Naive B cell (primary cell): ENCODE data around the gene DBN1. TPM values are rescaled to one million over a fixed set of nuclear protein-coding genes. Genes with fewer than 3 reads are reported as not detected.

Experiments used
- ATAC-seq, 2 donors: fragments of 150-1000 bp; cut with Tn5 transposase; 2 replicates each; pipeline ENCODE4 v1.10.0; 2021; ENCODE audit warnings: low read depth in 2 of 2, mild to moderate bottlenecking in 2 of 2, moderate library complexity in 2 of 2
- DNase-seq: peaks from one replicate; pipeline ENCODE4 v3.0.0; 2022
- H3K27ac Mint-ChIP-seq, 6 donors: one replicate each; pipeline ENCODE4 v1.8.0; 2020 to 2022; ENCODE audit warnings: mild to moderate bottlenecking in 6 of 6, mixed read lengths in 6 of 6, moderate library complexity in 5 of 6, inconsistent platforms in 2 of 6
- H3K27me3 Mint-ChIP-seq, 3 donors: one replicate each; pipeline ENCODE4 v1.8.0; 2021 to 2022; ENCODE audit warnings: mixed read lengths in 3 of 3, mild to moderate bottlenecking in 1 of 3
- H3K36me3 Mint-ChIP-seq, 2 donors: one replicate each; pipeline ENCODE4 v1.8.0; 2020 to 2022; ENCODE audit warnings: mixed read lengths in 2 of 2, inconsistent platforms in 1 of 2, mild to moderate bottlenecking in 1 of 2
- H3K4me1 Mint-ChIP-seq, 3 donors: one replicate each; pipeline ENCODE4 v1.8.0; 2020 to 2022; ENCODE audit warnings: mixed read lengths in 3 of 3, inconsistent platforms in 1 of 3, mild to moderate bottlenecking in 1 of 3, moderate library complexity in 1 of 3
- H3K4me3 Mint-ChIP-seq, 8 donors: one replicate each; pipeline ENCODE4 v1.8.0; 2020 to 2022; ENCODE audit warnings: mild to moderate bottlenecking in 8 of 8, mixed read lengths in 8 of 8, moderate library complexity in 8 of 8, inconsistent platforms in 2 of 8
- H3K9me3 Mint-ChIP-seq, 7 donors: one replicate each; pipeline ENCODE4 v1.8.0; 2020 to 2022; ENCODE audit warnings: mixed read lengths in 7 of 7, mild to moderate bottlenecking in 5 of 7, inconsistent platforms in 2 of 7, moderate library complexity in 1 of 7
- polyA plus RNA-seq, 6 donors: library from polyadenylated mRNA; unstranded; fragments of 300-500 nt; fragmentation: Illumina TruSeq; gene quantifications; one replicate each; pipeline ENCODE4 v1.2.3, GENCODE V29; 2021; ENCODE audit warnings: low read depth in 6 of 6

Gene DBN1
- polyA plus RNA-seq, 6 donors from 2014 or later, result 0.31 to 1.9 (median 0.65) TPM; not detected in 2

DNA sequence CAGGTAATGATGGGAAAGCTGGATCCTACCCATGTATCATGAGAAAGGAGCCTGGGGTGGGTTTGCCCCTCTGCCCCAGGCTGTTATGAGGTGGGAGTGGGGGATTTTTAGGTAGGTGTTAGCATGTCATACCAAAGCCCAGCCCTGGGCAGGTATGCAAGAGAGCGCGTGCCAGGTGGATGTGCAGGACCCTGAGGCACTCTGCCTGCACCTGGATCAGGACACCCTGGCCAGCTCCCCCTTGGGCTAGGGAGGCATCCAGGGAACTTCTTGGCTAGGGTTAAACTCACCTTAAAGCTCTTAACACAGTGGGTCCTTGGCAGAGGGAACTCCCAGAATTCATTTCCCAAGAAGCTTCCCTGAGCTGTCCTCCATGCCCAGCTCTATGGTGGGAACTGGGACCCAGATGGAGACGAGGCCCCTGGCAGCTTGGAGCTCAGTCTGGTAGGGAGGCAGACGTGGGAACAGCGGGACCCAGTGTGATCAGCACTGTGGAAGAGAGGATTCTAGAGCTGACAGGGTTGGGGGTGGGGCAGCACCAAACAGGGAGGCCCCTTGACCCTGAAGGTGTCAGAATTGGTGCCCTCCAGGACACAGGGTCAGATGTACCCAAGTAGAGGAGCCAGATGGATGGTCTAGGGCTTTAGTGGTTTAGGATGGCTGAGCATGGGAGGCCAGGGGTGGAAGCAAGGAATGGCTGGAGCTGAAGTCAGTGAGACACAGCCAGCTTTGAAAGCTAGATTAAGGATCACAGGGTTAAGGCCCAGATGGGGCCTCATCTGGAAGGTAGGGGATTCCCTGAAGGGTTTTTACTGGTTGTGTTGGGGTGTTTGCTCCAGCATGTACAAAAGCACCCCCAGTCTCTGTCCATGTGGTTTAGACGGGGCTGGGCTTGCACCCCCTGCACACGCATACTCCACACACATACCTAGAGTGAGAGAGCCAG lies 29.1 kb downstream of the DBN1 start:
- peak; percentile 15 to 27 for ATAC-seq
- Mint-ChIP-seq H3K4me3 (peak overlapping the region; percentile 75 to 93 (median 82)), H3K27ac (peak overlapping the region; percentile 93 to 99 (median 96)), H3K27me3 (no peaks in the 10 kb centered on the region), H3K9me3 (no peaks in the 10 kb centered on the region), H3K36me3 (peaks cover 5 to 7% of the 10 kb centered on the region in 2 donors), H3K4me1 (peaks cover 42 to 46% (median 46%) of the 10 kb centered on the region in 3 donors)
- no peak for DNase-seq

- DNase-seq (no peak), ATAC-seq (no peak)
- H3K27me3 Mint-ChIP-seq, result no peaks in the 10 kb centered on the region
- peak overlapping the region in 1 of 8 donors; percentile 9 for H3K4me3 Mint-ChIP-seq
- H3K36me3 Mint-ChIP-seq, result peaks cover 7% of the 10 kb centered on the region in 2 donors
- no peaks in the 10 kb centered on the region for H3K9me3 Mint-ChIP-seq
- H3K4me1 Mint-ChIP-seq, result peaks cover 40 to 44% (median 42%) of the 10 kb centered on the region in 3 donors
- H3K27ac Mint-ChIP-seq, result peak overlapping the region in 5 of 6 donors; percentile 27 to 98 (median 84)
Observed at GRCh38 chr5:177443144-177443983, 30.1 kb downstream of the DBN1 start.

DNA sequence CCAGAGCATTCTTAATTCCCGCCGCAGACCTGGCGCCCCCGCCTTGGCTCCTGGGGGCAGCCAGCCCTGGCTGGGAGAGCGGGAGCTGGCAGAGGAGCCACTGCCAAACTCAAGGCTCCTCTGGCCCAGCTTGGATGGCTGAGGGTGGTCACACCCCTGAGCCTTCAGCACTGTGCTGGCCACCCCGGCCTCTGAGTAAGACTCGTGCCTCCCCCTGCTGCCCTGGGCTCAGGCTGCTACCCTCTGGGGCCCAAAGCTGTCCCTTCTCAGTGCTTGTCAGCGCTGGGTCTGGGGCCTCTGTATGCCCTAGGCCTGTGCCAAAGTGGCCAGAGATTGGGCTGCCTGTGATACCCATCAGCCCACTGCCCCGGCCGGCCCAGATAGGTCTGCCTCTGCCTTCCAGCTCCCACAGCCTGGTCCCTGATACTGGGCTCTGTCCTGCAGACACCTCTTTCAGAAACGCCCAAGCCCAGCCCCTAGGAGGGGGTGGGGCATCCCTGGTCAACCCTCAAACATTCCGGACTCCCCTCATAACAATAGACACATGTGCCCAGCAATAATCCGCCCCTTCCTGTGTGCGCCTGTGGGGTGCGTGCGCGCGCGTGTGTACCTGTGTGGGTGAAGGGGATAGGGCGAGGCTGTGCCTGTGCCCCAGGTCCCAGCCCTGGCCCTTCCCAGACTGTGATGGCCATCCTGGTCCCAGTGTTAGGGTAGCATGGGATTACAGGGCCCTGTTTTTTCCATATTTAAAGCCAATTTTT lies 31.2 kb downstream of the DBN1 start:
- Mint-ChIP-seq H3K27ac (peak overlapping the region in 3 of 6 donors; percentile 42 to 84 (median 57)), H3K27me3 (no peaks in the 10 kb centered on the region), H3K4me3 (no peak overlapping the region), H3K9me3 (no peaks in the 10 kb centered on the region), H3K36me3 (peaks cover 7% of the 10 kb centered on the region in 2 donors), H3K4me1 (peaks cover 33 to 44% (median 37%) of the 10 kb centered on the region in 3 donors)
- ATAC-seq, result no peak
- no peak for DNase-seq

GRCh38 chr5:177440990-177441780 lies 32.2 kb downstream of the DBN1 start:
- peak overlapping the region in 1 of 6 donors; percentile 84 for H3K27ac Mint-ChIP-seq
- H3K4me3 Mint-ChIP-seq, result no peak overlapping the region
- no peaks in the 10 kb centered on the region for H3K27me3 Mint-ChIP-seq
- peaks cover 7 to 15% of the 10 kb centered on the region in 2 donors for H3K36me3 Mint-ChIP-seq
- H3K4me1 Mint-ChIP-seq, result peaks cover 39 to 50% (median 41%) of the 10 kb centered on the region in 3 donors
- DNase-seq, result no peak
- no peaks in the 10 kb centered on the region for H3K9me3 Mint-ChIP-seq
- ATAC-seq, result no peak

- Mint-ChIP-seq H3K4me3 (peak overlapping the region in 1 of 8 donors; percentile 28), H3K4me1 (peaks cover 31 to 42% (median 34%) of the 10 kb centered on the region in 3 donors), H3K36me3 (peaks cover 7 to 15% of the 10 kb centered on the region in 2 donors), H3K9me3 (no peaks in the 10 kb centered on the region), H3K27ac (peak overlapping the region in 4 of 6 donors; percentile 44 to 87 (median 70)), H3K27me3 (no peaks in the 10 kb centered on the region)
- no peak for ATAC-seq
- DNase-seq, result no peak
Observed at GRCh38 chr5:177440211-177440989, 33.0 kb downstream of the DBN1 start.

DNA sequence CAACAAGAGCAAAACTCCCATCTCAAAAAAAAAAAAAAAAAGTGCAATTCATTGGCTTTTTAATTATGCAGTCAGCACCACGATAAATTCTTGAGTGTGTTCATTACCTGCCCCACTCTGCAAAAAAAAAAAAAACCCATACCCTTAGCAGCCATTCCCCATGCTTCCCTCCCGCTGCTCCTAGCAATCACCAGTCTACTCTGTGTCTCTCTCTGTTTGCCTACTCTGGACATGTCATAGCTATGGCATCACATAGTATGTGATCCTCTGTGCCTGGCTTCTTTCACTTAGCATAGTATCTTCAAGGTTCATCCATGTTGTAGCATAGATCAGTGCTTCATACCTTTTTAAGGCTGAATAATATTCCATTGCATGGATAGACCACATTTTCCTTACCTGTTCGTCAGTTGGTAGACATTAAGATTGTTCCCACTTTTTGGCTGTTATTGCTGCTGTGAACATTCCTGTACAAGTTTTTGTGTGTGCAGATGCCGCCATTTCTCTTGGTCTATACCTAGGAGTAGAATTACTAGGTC lies 33.8 kb downstream of the DBN1 start:
- ATAC-seq, result no peak
- Mint-ChIP-seq H3K27ac (peak overlapping the region in 3 of 6 donors; percentile 44 to 75 (median 64)), H3K4me1 (peaks cover 26 to 34% (median 26%) of the 10 kb centered on the region in 3 donors), H3K9me3 (no peaks in the 10 kb centered on the region), H3K36me3 (peaks cover 7 to 15% of the 10 kb centered on the region in 2 donors), H3K4me3 (peak overlapping the region in 1 of 8 donors; percentile 28), H3K27me3 (no peaks in the 10 kb centered on the region)
- DNase-seq, result no peak

DNA sequence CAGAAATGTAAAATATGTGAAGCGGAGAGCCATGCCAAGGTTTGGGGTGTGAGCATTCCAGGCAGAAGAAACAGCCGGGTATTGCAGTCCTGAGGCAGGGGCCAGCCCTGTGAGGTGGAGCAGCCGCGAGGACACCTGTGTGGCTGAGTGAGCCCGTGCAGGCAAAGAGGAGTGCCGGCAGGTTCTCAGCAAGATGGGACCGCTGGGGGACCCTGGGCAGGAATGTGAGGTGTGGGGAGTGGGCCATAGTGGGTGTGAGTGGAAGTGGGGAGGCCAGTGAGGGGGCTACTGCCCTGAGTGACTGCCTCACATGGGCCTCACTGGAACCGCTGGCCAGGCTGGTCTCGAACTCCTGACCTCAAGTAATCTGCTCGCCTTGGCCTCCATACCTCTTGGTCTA lies 35.0 kb downstream of the DBN1 start:
- DNase-seq (no peak), ATAC-seq (no peak)
- H3K9me3 Mint-ChIP-seq, result no peaks in the 10 kb centered on the region
- no peaks in the 10 kb centered on the region for H3K27me3 Mint-ChIP-seq
- H3K4me1 Mint-ChIP-seq, result peaks cover 18 to 25% (median 19%) of the 10 kb centered on the region in 3 donors
- H3K4me3 Mint-ChIP-seq, result no peak overlapping the region
- peaks cover 7 to 15% of the 10 kb centered on the region in 2 donors for H3K36me3 Mint-ChIP-seq
- peak overlapping the region in 3 of 6 donors; percentile 67 to 90 (median 89) for H3K27ac Mint-ChIP-seq

DNA sequence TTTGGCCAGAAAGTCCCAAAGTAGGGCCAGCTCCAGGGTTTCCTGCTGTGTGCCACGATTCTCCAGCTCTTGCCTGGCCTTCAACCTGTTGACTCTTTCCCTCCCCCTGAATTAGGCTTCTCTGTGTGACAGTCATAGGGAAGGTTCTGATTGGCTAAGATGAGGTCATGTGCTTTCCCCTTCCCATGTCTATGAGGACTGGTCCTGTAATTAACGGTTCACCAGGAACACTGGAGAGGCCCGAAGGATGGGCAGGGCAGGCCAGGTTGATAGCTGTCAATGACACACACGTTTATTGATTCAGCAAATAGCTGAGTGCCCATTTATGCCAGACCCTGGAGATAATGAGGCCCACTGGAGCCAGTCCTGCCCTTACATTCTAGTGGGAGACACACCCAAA lies 35.8 kb downstream of the DBN1 start:
- Mint-ChIP-seq H3K9me3 (no peaks in the 10 kb centered on the region), H3K4me1 (peaks cover 18 to 33% (median 27%) of the 10 kb centered on the region in 3 donors), H3K27me3 (no peaks in the 10 kb centered on the region), H3K36me3 (peaks cover 7 to 15% of the 10 kb centered on the region in 2 donors), H3K4me3 (peak overlapping the region in 1 of 8 donors; percentile 65), H3K27ac (peak overlapping the region in 3 of 6 donors; percentile 63 to 70 (median 67))
- ATAC-seq (no peak), DNase-seq (no peak)

- Mint-ChIP-seq H3K27me3 (no peaks in the 10 kb centered on the region), H3K36me3 (peaks cover 7 to 15% of the 10 kb centered on the region in 2 donors), H3K9me3 (no peaks in the 10 kb centered on the region), H3K27ac (peak overlapping the region in 1 of 6 donors; percentile 93), H3K4me3 (no peak overlapping the region), H3K4me1 (peaks cover 25 to 45% (median 40%) of the 10 kb centered on the region in 3 donors)
- ATAC-seq, result no peak
- DNase-seq, result no peak
Observed at GRCh38 chr5:177435847-177436536, 37.4 kb downstream of the DBN1 start.

GRCh38 chr5:177434942-177435738 lies 38.3 kb downstream of the DBN1 start:
- Mint-ChIP-seq H3K9me3 (no peaks in the 10 kb centered on the region), H3K27ac (peak overlapping the region in 3 of 6 donors; percentile 41 to 72 (median 62)), H3K4me3 (no peak overlapping the region), H3K27me3 (no peaks in the 10 kb centered on the region), H3K36me3 (peaks cover 7 to 15% of the 10 kb centered on the region in 2 donors), H3K4me1 (peaks cover 33 to 53% (median 49%) of the 10 kb centered on the region in 3 donors)
- DNase-seq (no peak), ATAC-seq (no peak)
